Measurements from ENCODE around the gene PDGFB.

Gene PDGFB

GRCh38 chr22:39277142-39277607 is 32.4 kb upstream of the PDGFB start:
- peak; percentile 83 for DNase-seq (ENCODE audit: low spot score)

GRCh38 chr22:39276440-39277141 is 31.8 kb upstream of the PDGFB start:
- no peak for DNase-seq (ENCODE audit: low spot score)

GRCh38 chr22:39275814-39276439 is 31.1 kb upstream of the PDGFB start:
- no peak for DNase-seq (ENCODE audit: low spot score)

GRCh38 chr22:39273950-39274887 is 29.4 kb upstream of the PDGFB start:
- DNase-seq (ENCODE audit: low spot score) = no peak

- DNase-seq (ENCODE audit: low spot score) = no peak
These were observed 26.0 kb upstream of the PDGFB start for GRCh38 chr22:39270792-39271191.

GRCh38 chr22:39270280-39270679 is 25.5 kb upstream of the PDGFB start:
- no peak for DNase-seq (ENCODE audit: low spot score)

- DNase-seq (ENCODE audit: low spot score) = no peak
These were observed 24.5 kb upstream of the PDGFB start for GRCh38 chr22:39269095-39269790.

GRCh38 chr22:39268645-39269044 is 23.9 kb upstream of the PDGFB start:
- no peak for DNase-seq (ENCODE audit: low spot score)

- DNase-seq (ENCODE audit: low spot score) = no peak
These were observed 23.2 kb upstream of the PDGFB start for GRCh38 chr22:39267974-39268373.

GRCh38 chr22:39266398-39267030 is 21.7 kb upstream of the PDGFB start:
- no peak for DNase-seq (ENCODE audit: low spot score)

- DNase-seq (ENCODE audit: low spot score) = no peak
These were observed 20.5 kb upstream of the PDGFB start for GRCh38 chr22:39265143-39265886.

GRCh38 chr22:39264349-39265038 is 19.7 kb upstream of the PDGFB start:
- no peak for DNase-seq (ENCODE audit: low spot score)

GRCh38 chr22:39263626-39264348 is 19.0 kb upstream of the PDGFB start:
- DNase-seq (ENCODE audit: low spot score) = no peak

- no peak for DNase-seq (ENCODE audit: low spot score)
These were observed 14.9 kb upstream of the PDGFB start for GRCh38 chr22:39259666-39260065.

GRCh38 chr22:39257901-39258475 is 13.2 kb upstream of the PDGFB start:
- no peak for DNase-seq (ENCODE audit: low spot score)

- no peak for DNase-seq (ENCODE audit: low spot score)
These were observed 12.2 kb upstream of the PDGFB start for GRCh38 chr22:39256979-39257378.

GRCh38 chr22:39256186-39256552 is 11.4 kb upstream of the PDGFB start:
- no peak for DNase-seq (ENCODE audit: low spot score)

GRCh38 chr22:39255449-39256185 is 10.8 kb upstream of the PDGFB start:
- no peak for DNase-seq (ENCODE audit: low spot score)

Measured in hepatic stellate cell (primary cell).